A549 treated with Mapracorat at 1 μM for 4 hours (cell line): Measurements from ENCODE around the gene RAB27B. TPM values are rescaled to one million over a fixed set of nuclear protein-coding genes. Genes with fewer than 3 reads are reported as not detected.

Experiments used
- total RNA-seq: library from RNA; stranded (reverse); fragments of 200-300 nt; extraction: Qiagen RNA extraction; gene quantifications from 5 replicates; pipeline ENCODE4 v1.2.3, GENCODE V29; 2022

The RAB27B gene, protein sequence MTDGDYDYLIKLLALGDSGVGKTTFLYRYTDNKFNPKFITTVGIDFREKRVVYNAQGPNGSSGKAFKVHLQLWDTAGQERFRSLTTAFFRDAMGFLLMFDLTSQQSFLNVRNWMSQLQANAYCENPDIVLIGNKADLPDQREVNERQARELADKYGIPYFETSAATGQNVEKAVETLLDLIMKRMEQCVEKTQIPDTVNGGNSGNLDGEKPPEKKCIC
- 9.1 to 13.0 TPM (median 10.5 TPM) in 5 replicates for total RNA-seq

DNA sequence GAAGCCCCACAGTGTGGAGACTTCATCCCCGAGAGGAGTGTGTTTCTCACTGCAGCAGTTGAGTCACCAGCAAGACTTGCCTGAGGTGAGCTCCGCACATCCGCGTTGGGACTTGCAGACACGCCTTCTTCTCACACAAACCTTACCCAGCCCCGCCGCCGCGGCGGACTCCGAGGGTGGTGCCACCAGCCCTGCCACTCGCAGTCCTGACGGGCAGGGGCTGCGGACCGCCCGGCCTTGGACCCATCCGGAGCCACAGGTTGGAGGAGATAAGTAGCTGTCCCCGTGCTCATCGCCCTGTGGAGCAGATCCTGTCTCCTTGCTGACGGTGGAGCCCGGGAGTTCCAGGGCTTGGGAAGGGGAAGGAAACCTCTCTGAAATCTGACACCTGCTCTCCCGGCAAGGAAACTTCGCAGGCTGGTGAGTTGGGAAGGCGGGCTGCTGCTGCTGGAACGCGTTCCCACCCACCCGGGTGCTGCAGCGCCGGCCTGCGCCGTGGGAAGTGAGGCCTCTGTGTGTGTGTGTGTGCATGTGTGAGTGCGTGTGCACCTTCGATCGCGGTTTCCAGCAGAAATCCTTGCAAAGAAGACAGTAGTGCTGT is at the start of gene RAB27B:
Gene RAB27B (plus strand): TSS at position 197 of the 601 bp plus-strand sequence. CDS start 49,109 bp downstream, outside the sequence.

Other genes starting within 250 kb of the RAB27B start
- gene DYNAP, start 237.2 kb upstream of the RAB27B start, total RNA-seq = not detected in 5 replicates
- gene CCDC68, start 131.0 kb downstream of the RAB27B start, total RNA-seq = 3.3 to 6.5 TPM (median 5.6 TPM) in 5 replicates